CD14-positive monocyte (primary cell): ENCODE data around the gene GPR156. TPM values are rescaled to one million over a fixed set of nuclear protein-coding genes. Genes with fewer than 3 reads are reported as not detected.

Experiments used
- DNase-seq, 3 donors: peaks; one replicate each; pipeline ENCODE4 v3.0.0-alpha.2; 2011 to 2022
- H2AFZ ChIP-seq: 2 replicates; pipeline ENCODE4 v1.6.0; 2012; ENCODE audit warnings: mild to moderate bottlenecking, low read depth, low read length, inconsistent platforms; ENCODE audit not compliant: insufficient read depth, poor library complexity, severe bottlenecking
- H3K27ac ChIP-seq, 2 donors: 1 replicate in 1 of 2; 2 replicates in 1 of 2; pipeline ENCODE4 v1.5.1; 2012 to 2013; ENCODE audit warnings: low read length in 2 of 2, control low read depth in 1 of 2, inconsistent platforms in 1 of 2, low read depth in 1 of 2, mild to moderate bottlenecking in 1 of 2
- H3K27me3 ChIP-seq, 2 donors: one replicate each; pipeline versions ENCODE4 v1.6.0 to v1.6.1; 2011 to 2013; ENCODE audit warnings: low read length in 2 of 2; ENCODE audit not compliant: control insufficient read depth in 2 of 2, insufficient read depth in 2 of 2
- H3K36me3 ChIP-seq, 2 donors: replicated peaks in 1 of 2; 1 replicate in 1 of 2; 2 replicates in 1 of 2; pipeline versions ENCODE4 v1.5.1 to v1.6.1; 2012 to 2013; ENCODE audit warnings: low read length in 2 of 2, control low read depth in 1 of 2, inconsistent platforms in 1 of 2, mild to moderate bottlenecking in 1 of 2; ENCODE audit not compliant: insufficient read depth in 2 of 2, control insufficient read depth in 1 of 2
- H3K4me1 ChIP-seq, 2 donors: 1 replicate in 1 of 2; 2 replicates in 1 of 2; pipeline versions ENCODE4 v1.5.1 to v1.6.1; 2012 to 2013; ENCODE audit warnings: low read length in 2 of 2, control low read depth in 1 of 2, inconsistent platforms in 1 of 2, mild to moderate bottlenecking in 1 of 2, moderate library complexity in 1 of 2; ENCODE audit not compliant: insufficient read depth in 2 of 2, control insufficient read depth in 1 of 2
- H3K4me2 ChIP-seq: replicated peaks from 2 replicates; pipeline ENCODE3; 2012; ENCODE audit warnings: low read length, moderate library complexity, mild to moderate bottlenecking; ENCODE audit not compliant: poor library complexity, severe bottlenecking; ENCODE audit errors: extremely low read depth
- H3K4me3 ChIP-seq, 3 experiments: fragments of 200-600 bp in 1 of 3; sonication (generic) in 1 of 3; replicated peaks in 1 of 3; 1 replicate in 2 of 3; 2 replicates in 1 of 3; pipeline ENCODE4 v1.5.1; 2011 to 2013; ENCODE audit warnings: low read length in 3 of 3, mild to moderate bottlenecking in 3 of 3, control low read depth in 2 of 3, low read depth in 2 of 3, inconsistent platforms in 1 of 3, moderate library complexity in 1 of 3
- H3K79me2 ChIP-seq: 2 replicates; pipeline ENCODE4 v1.6.0; 2012; ENCODE audit warnings: mild to moderate bottlenecking, control low read depth, inconsistent platforms, low read length, moderate library complexity; ENCODE audit not compliant: insufficient read depth
- H3K9ac ChIP-seq: 2 replicates; pipeline ENCODE4 v1.6.0; 2017; ENCODE audit warnings: low read length, mild to moderate bottlenecking; ENCODE audit not compliant: insufficient read depth, poor library complexity, severe bottlenecking
- H3K9me3 ChIP-seq, 2 donors: replicated peaks in 1 of 2; 1 replicate in 1 of 2; 2 replicates in 1 of 2; pipeline versions ENCODE4 v1.5.1 to v1.6.1; 2012 to 2013; ENCODE audit warnings: low read length in 2 of 2, control low read depth in 1 of 2; ENCODE audit not compliant: control insufficient read depth in 1 of 2, insufficient read depth in 1 of 2
- H4K20me1 ChIP-seq: 2 replicates; pipeline ENCODE4 v1.6.0; 2012; ENCODE audit warnings: mild to moderate bottlenecking, low read length, control low read depth, moderate library complexity; ENCODE audit not compliant: insufficient read depth
- H3K27ac Mint-ChIP-seq, 7 donors: one replicate each; pipeline ENCODE4 v1.8.0; 2020; ENCODE audit warnings: mild to moderate bottlenecking in 7 of 7, mixed read lengths in 7 of 7, moderate library complexity in 6 of 7, inconsistent platforms in 2 of 7
- H3K27me3 Mint-ChIP-seq, 3 donors: one replicate each; pipeline ENCODE4 v1.8.0; 2021 to 2022; ENCODE audit warnings: low read depth in 3 of 3, mild to moderate bottlenecking in 3 of 3, mixed read lengths in 3 of 3, moderate library complexity in 3 of 3, inconsistent platforms in 1 of 3
- H3K36me3 Mint-ChIP-seq, 2 donors: one replicate each; pipeline ENCODE4 v1.8.0; 2020; ENCODE audit warnings: mixed read lengths in 2 of 2, inconsistent platforms in 1 of 2, mild to moderate bottlenecking in 1 of 2
- H3K4me1 Mint-ChIP-seq: one replicate; pipeline ENCODE4 v1.8.0; 2020; ENCODE audit warnings: mild to moderate bottlenecking, mixed read lengths
- H3K4me3 Mint-ChIP-seq, 2 donors: one replicate each; pipeline ENCODE4 v1.8.0; 2020; ENCODE audit warnings: mild to moderate bottlenecking in 2 of 2, mixed read lengths in 2 of 2, moderate library complexity in 1 of 2
- H3K9me3 Mint-ChIP-seq, 7 donors: one replicate each; pipeline ENCODE4 v1.8.0; 2020 to 2022; ENCODE audit warnings: mixed read lengths in 7 of 7, mild to moderate bottlenecking in 6 of 7, moderate library complexity in 6 of 7, inconsistent platforms in 2 of 7
- CTCF ChIP-seq: fragments of 200-600 bp; IDR thresholded peaks from one replicate; pipeline ENCODE4 v1.8.0; 2022; ENCODE audit warnings: antibody characterized with exemption, mild to moderate bottlenecking
- WGBS: methylation state at CpG from one replicate; pipeline ENCODE4 v1.1.5; 2013; ENCODE audit warnings: missing lambda C conversion rate; ENCODE audit not compliant: insufficient coverage; 5-methylcytosine and 5-hydroxymethylcytosine counted together
- intact Hi-C, 2 donors: fragments of 100-400 bp; cut with micrococcal nuclease; formaldehyde crosslinking; loops; one replicate each; pipeline versions ENCODE4 v1.15.0 to v1.15.1; 2023
- polyA plus RNA-seq, 3 donors: library from polyadenylated mRNA; depleted of rRNA in 1 of 3; unstranded in 2 of 3; stranded (reverse) in 1 of 3; fragments of 300-500 nt in 2 of 3; fragments of >200 nt in 1 of 3; fragmentation: Illumina TruSeq in 2 of 3; gene quantifications; 1 replicate in 2 of 3; 2 replicates in 1 of 3; pipeline ENCODE4 v1.2.3, GENCODE V29; 2012 to 2021

Gene GPR156
- polyA plus RNA-seq, 3 donors = not detected

GRCh38 chr3:120304616-120305015 lies 19.6 kb upstream of the GPR156 start:
- H3K36me3 Mint-ChIP-seq = no peaks in the 10 kb centered on the region
- Histone ChIP-seq H3K79me2 (no peaks in the 10 kb centered on the region), H4K20me1 (no peaks in the 10 kb centered on the region), H3K9ac (no peak overlapping the region), H3K27me3 (no peaks in the 10 kb centered on the region), H3K4me3 (no peak overlapping the region), H3K36me3 (no peaks in the 10 kb centered on the region), H3K4me2 (no peak overlapping the region), H3K9me3 (peaks cover 4 to 14% of the 10 kb centered on the region in 2 donors), H2AFZ (no peak overlapping the region), H3K4me1 (no peaks in the 10 kb centered on the region), H3K27ac (no peak overlapping the region)
- peaks cover 0 to 14% (median 2%) of the 10 kb centered on the region in 3 donors for H3K27me3 Mint-ChIP-seq
- no peak for DNase-seq
- intact Hi-C loops = no loop called here
- no peak overlapping the region for H3K4me3 Mint-ChIP-seq
- WGBS = 100% methylated on average over 3 of the region's 4 CpGs
- no peak overlapping the region for H3K27ac Mint-ChIP-seq
- H3K4me1 Mint-ChIP-seq = no peaks in the 10 kb centered on the region
- TF ChIP-seq CTCF = no peak
- peaks cover 10 to 25% (median 20%) of the 10 kb centered on the region in 7 donors for H3K9me3 Mint-ChIP-seq

GRCh38 chr3:120302361-120302760 lies 17.3 kb upstream of the GPR156 start:
- H3K27me3 Mint-ChIP-seq = peaks cover 0 to 11% (median 2%) of the 10 kb centered on the region in 3 donors
- no peak overlapping the region for H3K27ac Mint-ChIP-seq
- Histone ChIP-seq H2AFZ (no peak overlapping the region), H3K9ac (no peak overlapping the region), H4K20me1 (no peaks in the 10 kb centered on the region), H3K36me3 (no peaks in the 10 kb centered on the region), H3K27me3 (no peaks in the 10 kb centered on the region), H3K4me2 (no peak overlapping the region), H3K9me3 (peaks cover 4 to 8% of the 10 kb centered on the region in 2 donors), H3K4me1 (no peaks in the 10 kb centered on the region), H3K4me3 (no peak overlapping the region), H3K27ac (no peak overlapping the region), H3K79me2 (no peaks in the 10 kb centered on the region)
- TF ChIP-seq CTCF = no peak
- H3K4me1 Mint-ChIP-seq = no peaks in the 10 kb centered on the region
- peaks cover 7 to 16% (median 12%) of the 10 kb centered on the region in 7 donors for H3K9me3 Mint-ChIP-seq
- intact Hi-C loops = no loop called here
- no peaks in the 10 kb centered on the region for H3K36me3 Mint-ChIP-seq
- no peak overlapping the region for H3K4me3 Mint-ChIP-seq
- no peak for DNase-seq
- no CpG with 5 or more reads among the region's 5 CpGs for WGBS
